K562 (cell line): ENCODE measurements around the gene NPEPPS. TPM values are rescaled to one million over a fixed set of nuclear protein-coding genes. Genes with fewer than 3 reads are reported as not detected.

Source experiments
- BCLAF1 ChIP-seq, 2 experiments: fragments of 450-650 bp in 1 of 2; IDR thresholded peaks; 2 replicates each; pipeline ENCODE4 v1.6.1; 2011 to 2017; ENCODE audit warnings: low read depth in 2 of 2, antibody characterized with exemption in 1 of 2, borderline replicate concordance in 1 of 2, low read length in 1 of 2, mild to moderate bottlenecking in 1 of 2, mixed read lengths in 1 of 2; ENCODE audit not compliant: control insufficient read depth in 1 of 2
- DMBX1 ChIP-seq: fragments of 250-450 bp; sonication (Bioruptor Pico); IDR thresholded peaks from 2 replicates; pipeline ENCODE4 v1.8.0; 2022; ENCODE audit warnings: inconsistent platforms, mild to moderate bottlenecking, moderate library complexity, borderline replicate concordance
- ELF1 ChIP-seq: fragments of 200-800 bp; sonication (Bioruptor generic); IDR thresholded peaks from 2 replicates; pipeline ENCODE4 v1.6.1; 2016; ENCODE audit warnings: missing genetic modification characterization, missing compliant biosample characterization
- ELF4 ChIP-seq: fragments of 450-650 bp; formaldehyde crosslinking; IDR thresholded peaks from 2 replicates; pipeline ENCODE4 v1.4.0; 2022; ENCODE audit warnings: missing genetic modification characterization
- FOXJ2 ChIP-seq: fragments of 200-800 bp; sonication (Bioruptor generic); IDR thresholded peaks from 2 replicates; pipeline ENCODE4 v1.6.1; 2016; ENCODE audit warnings: missing genetic modification characterization, missing compliant biosample characterization
- FOXP1 ChIP-seq: sonication (generic); formaldehyde crosslinking; IDR thresholded peaks from 2 replicates; pipeline ENCODE4 v1.8.0; 2022; ENCODE audit warnings: mild to moderate bottlenecking, missing genetic modification reagents
- GATAD2B ChIP-seq: fragments of 450-650 bp; IDR thresholded peaks from 2 replicates; pipeline ENCODE4 v1.6.1; 2017; ENCODE audit warnings: mild to moderate bottlenecking, borderline replicate concordance
- HNRNPK ChIP-seq: fragments of 200-400 bp; formaldehyde crosslinking; IDR thresholded peaks from one replicate; pipeline ENCODE4 v1.6.1; 2018; ENCODE audit warnings: mild to moderate bottlenecking, low read depth, low read length; ENCODE audit not compliant: poor library complexity, severe bottlenecking
- NCOA6 ChIP-seq: fragments of 450-650 bp; IDR thresholded peaks from 2 replicates; pipeline ENCODE4 v1.6.1; 2017; ENCODE audit warnings: mild to moderate bottlenecking
- PHF21A ChIP-seq: fragments of 450-650 bp; IDR thresholded peaks from 2 replicates; pipeline ENCODE4 v1.6.1; 2017; ENCODE audit warnings: low read depth, borderline replicate concordance
- RB1 ChIP-seq: fragments of 450-650 bp; IDR thresholded peaks from 2 replicates; pipeline ENCODE4 v1.6.1; 2017; ENCODE audit warnings: low read depth, mild to moderate bottlenecking
- ZKSCAN3 ChIP-seq: fragments of 250-450 bp; sonication (Bioruptor Pico); IDR thresholded peaks from 2 replicates; pipeline ENCODE4 v1.4.0; 2020
- ZNF165 ChIP-seq: fragments of 250-450 bp; sonication (Bioruptor Pico); IDR thresholded peaks from 2 replicates; pipeline ENCODE4 v1.4.0; 2020; ENCODE audit warnings: borderline replicate concordance
- polyA plus RNA-seq, 8 experiments: library from polyadenylated mRNA; depleted of rRNA in 4 of 8; stranded (reverse) in 5 of 8; unstranded in 3 of 8; fragments of >200 nt; fragmentation: Nextera tagmentation in 2 of 8; fragmentation: Illumina TruSeq in 1 of 8; extraction: Ambion mirVana in 2 of 8; extraction: Trizol in 1 of 8; gene quantifications; 2 replicates each; pipeline versions ENCODE4 v1.2.1 to v1.2.3, GENCODE V29; 2011 to 2014; ENCODE audit warnings: inconsistent platforms in 1 of 8, missing spikeins in 1 of 8
- total RNA-seq, 7 experiments: library from RNA; depleted of rRNA in 6 of 7; stranded (reverse); fragments of >200 nt in 6 of 7; fragmentation: Illumina TruSeq in 2 of 7; extraction: Trizol in 2 of 7; gene quantifications; 2 replicates each; pipeline versions ENCODE4 v1.2.1 to v1.2.3, GENCODE V29; 2011 to 2021; ENCODE audit warnings: low replicate concordance in 1 of 7
- TF ChIP-seq, protein P1 (sequence below), 3 experiments: IDR thresholded peaks in 2 of 3; conservative IDR thresholded peaks in 1 of 3; 2 replicates each; pipeline ENCODE4 v1.5.1; 2011 to 2012; ENCODE audit warnings: low read length in 3 of 3, mild to moderate bottlenecking in 3 of 3, control low read depth in 2 of 3, improper control_type of control experiment in 1 of 3, inconsistent platforms in 1 of 3, low read depth in 1 of 3, mixed read lengths in 1 of 3, moderate library complexity in 1 of 3; ENCODE audit not compliant: insufficient read depth in 2 of 3
- TF ChIP-seq, protein P2 (sequence below): conservative IDR thresholded peaks from 2 replicates; pipeline ENCODE4 v1.6.1; 2011; ENCODE audit warnings: low read depth, mild to moderate bottlenecking, low read length; ENCODE audit not compliant: control insufficient read depth
- TF ChIP-seq, protein P3 (sequence below): fragments of 450-650 bp; formaldehyde crosslinking; conservative IDR thresholded peaks from 2 replicates; pipeline ENCODE4 v1.4.0; 2022; ENCODE audit warnings: mild to moderate bottlenecking, missing genetic modification characterization
- TF ChIP-seq, protein P4 (sequence below): sonication (generic); formaldehyde crosslinking; IDR thresholded peaks from 2 replicates; pipeline ENCODE4 v1.8.1; 2022; ENCODE audit warnings: missing genetic modification reagents

Gene NPEPPS
- total and polyA plus RNA-seq, 9 of the 15 experiments (the other 6 are each of a cell fraction or from before 2014, with no cell fraction given), result 21.4 to 108 (median 46.0) TPM

GRCh38 chr17:47650525-47651522 is 119.9 kb downstream of the NPEPPS start (continued):
- TF ChIP-seq, protein P1, sequence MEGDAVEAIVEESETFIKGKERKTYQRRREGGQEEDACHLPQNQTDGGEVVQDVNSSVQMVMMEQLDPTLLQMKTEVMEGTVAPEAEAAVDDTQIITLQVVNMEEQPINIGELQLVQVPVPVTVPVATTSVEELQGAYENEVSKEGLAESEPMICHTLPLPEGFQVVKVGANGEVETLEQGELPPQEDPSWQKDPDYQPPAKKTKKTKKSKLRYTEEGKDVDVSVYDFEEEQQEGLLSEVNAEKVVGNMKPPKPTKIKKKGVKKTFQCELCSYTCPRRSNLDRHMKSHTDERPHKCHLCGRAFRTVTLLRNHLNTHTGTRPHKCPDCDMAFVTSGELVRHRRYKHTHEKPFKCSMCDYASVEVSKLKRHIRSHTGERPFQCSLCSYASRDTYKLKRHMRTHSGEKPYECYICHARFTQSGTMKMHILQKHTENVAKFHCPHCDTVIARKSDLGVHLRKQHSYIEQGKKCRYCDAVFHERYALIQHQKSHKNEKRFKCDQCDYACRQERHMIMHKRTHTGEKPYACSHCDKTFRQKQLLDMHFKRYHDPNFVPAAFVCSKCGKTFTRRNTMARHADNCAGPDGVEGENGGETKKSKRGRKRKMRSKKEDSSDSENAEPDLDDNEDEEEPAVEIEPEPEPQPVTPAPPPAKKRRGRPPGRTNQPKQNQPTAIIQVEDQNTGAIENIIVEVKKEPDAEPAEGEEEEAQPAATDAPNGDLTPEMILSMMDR (IDR thresholded peaks at IDR 0.05 in 2 of 3, conservative IDR thresholded peaks at IDR 0.05 in 1 of 3; ENCODE audit: insufficient read depth in 2 of 3, low read depth in 1 of 3, low read length in 3 of 3), result no peak
- no peak for TF ChIP-seq ELF4 (CRISPR knock-in tag)
- TF ChIP-seq DMBX1, result no peak
- TF ChIP-seq, protein P2, sequence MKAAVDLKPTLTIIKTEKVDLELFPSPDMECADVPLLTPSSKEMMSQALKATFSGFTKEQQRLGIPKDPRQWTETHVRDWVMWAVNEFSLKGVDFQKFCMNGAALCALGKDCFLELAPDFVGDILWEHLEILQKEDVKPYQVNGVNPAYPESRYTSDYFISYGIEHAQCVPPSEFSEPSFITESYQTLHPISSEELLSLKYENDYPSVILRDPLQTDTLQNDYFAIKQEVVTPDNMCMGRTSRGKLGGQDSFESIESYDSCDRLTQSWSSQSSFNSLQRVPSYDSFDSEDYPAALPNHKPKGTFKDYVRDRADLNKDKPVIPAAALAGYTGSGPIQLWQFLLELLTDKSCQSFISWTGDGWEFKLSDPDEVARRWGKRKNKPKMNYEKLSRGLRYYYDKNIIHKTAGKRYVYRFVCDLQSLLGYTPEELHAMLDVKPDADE, result peak; percentile 69; the same call in 1 of the 2 replicates
- TF ChIP-seq, protein P3, sequence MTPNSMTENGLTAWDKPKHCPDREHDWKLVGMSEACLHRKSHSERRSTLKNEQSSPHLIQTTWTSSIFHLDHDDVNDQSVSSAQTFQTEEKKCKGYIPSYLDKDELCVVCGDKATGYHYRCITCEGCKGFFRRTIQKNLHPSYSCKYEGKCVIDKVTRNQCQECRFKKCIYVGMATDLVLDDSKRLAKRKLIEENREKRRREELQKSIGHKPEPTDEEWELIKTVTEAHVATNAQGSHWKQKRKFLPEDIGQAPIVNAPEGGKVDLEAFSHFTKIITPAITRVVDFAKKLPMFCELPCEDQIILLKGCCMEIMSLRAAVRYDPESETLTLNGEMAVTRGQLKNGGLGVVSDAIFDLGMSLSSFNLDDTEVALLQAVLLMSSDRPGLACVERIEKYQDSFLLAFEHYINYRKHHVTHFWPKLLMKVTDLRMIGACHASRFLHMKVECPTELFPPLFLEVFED (CRISPR knock-in tag), result no peak
- TF ChIP-seq ZKSCAN3 (CRISPR knock-in tag), result no peak
- TF ChIP-seq, protein P4, sequence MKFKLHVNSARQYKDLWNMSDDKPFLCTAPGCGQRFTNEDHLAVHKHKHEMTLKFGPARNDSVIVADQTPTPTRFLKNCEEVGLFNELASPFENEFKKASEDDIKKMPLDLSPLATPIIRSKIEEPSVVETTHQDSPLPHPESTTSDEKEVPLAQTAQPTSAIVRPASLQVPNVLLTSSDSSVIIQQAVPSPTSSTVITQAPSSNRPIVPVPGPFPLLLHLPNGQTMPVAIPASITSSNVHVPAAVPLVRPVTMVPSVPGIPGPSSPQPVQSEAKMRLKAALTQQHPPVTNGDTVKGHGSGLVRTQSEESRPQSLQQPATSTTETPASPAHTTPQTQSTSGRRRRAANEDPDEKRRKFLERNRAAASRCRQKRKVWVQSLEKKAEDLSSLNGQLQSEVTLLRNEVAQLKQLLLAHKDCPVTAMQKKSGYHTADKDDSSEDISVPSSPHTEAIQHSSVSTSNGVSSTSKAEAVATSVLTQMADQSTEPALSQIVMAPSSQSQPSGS, result no peak
- no peak for TF ChIP-seq ZNF165
- TF ChIP-seq HNRNPK, result peak; percentile 94
- peak; percentile 70; the same call in 1 of the 2 replicates for TF ChIP-seq RB1
- no peak for TF ChIP-seq FOXJ2 (tag)
- TF ChIP-seq GATAD2B, result no peak
- no peak for TF ChIP-seq NCOA6
- TF ChIP-seq PHF21A, result no peak
- no peak for TF ChIP-seq FOXP1 (CRISPR knock-in tag)
- TF ChIP-seq ELF1, result no peak
- TF ChIP-seq BCLAF1 (IDR thresholded peaks at IDR 0.05; ENCODE audit: borderline replicate concordance in 1 of 2, control insufficient read depth in 1 of 2, low read depth in 2 of 2, low read length in 1 of 2), result no peak
